K562 (cell line): ENCODE measurements around the gene PAFAH1B2. TPM values are rescaled to one million over a fixed set of nuclear protein-coding genes. Genes with fewer than 3 reads are reported as not detected.
A peak's percentile ranks its signal among the peaks of the same experiment; 100 is the strongest.

Experiments
- ATAC-seq: fragments of 200-7000 bp; cut with Tn5 transposase; 3 replicates; pipeline ENCODE4 v1.9.1; 2020; ENCODE audit warnings: moderate library complexity
- BruUV-seq: library from RNA; stranded (reverse); fragments of 400-500 nt; replicated peaks from 2 replicates; lab custom pipeline; 2021; lab: Mats Ljungman, UMichigan
- CTCF ChIA-PET: fragments of 300-600 bp; formaldehyde crosslinking; extraction: SDS; loops from one replicate; lab custom pipeline; 2021; ENCODE audit warnings: low intra/inter-chr PET ratio; lab: Yijun Ruan, JAX
- POLR2A ChIA-PET: fragments of 300-600, 350-650 bp; sonication (Branson Sonifier 250); formaldehyde crosslinking; extraction: SDS; loops from one replicate; lab custom pipeline; 2021; ENCODE audit warnings: antibody characterized with exemption, inconsistent platforms; lab: Yijun Ruan, JAX
- DNase-seq, 4 experiments: peaks; one replicate each; pipeline versions ENCODE4 v3.0.0 to v3.0.0-alpha.2; 2011 to 2018; ENCODE audit warnings: low spot score in 3 of 4, mixed read lengths in 3 of 4; ENCODE audit errors: extremely low read depth in 1 of 4
- FAIRE-seq: peaks from 2 replicates; lab custom pipeline; 2011; peaks lifted over from hg19 to GRCh38; lab: Jason Lieb, UNC
- H2AFZ ChIP-seq: 2 replicates; pipeline ENCODE4 v1.6.0; 2011; ENCODE audit warnings: low read depth, low read length, control low read depth, inconsistent platforms
- H3K27ac ChIP-seq: fragments of 200-600 bp; 3 replicates; pipeline ENCODE4 v1.8.0; 2011; ENCODE audit warnings: low read depth, mild to moderate bottlenecking, control low read depth, inconsistent platforms, low read length, moderate library complexity, mixed read lengths; ENCODE audit errors: extremely low read depth
- H3K27me3 ChIP-seq, 2 experiments: fragments of 300-600 bp in 1 of 2; 2 replicates in 1 of 2; 3 replicates in 1 of 2; pipeline versions ENCODE4 v1.6.0 to v1.8.0; 2011; ENCODE audit warnings: inconsistent platforms in 2 of 2, low read length in 2 of 2, mild to moderate bottlenecking in 1 of 2, mixed read lengths in 1 of 2, moderate library complexity in 1 of 2; ENCODE audit not compliant: control insufficient read depth in 2 of 2, insufficient read depth in 2 of 2
- H3K36me3 ChIP-seq: fragments of 300-600 bp; 3 replicates; pipeline ENCODE4 v1.8.0; 2011; ENCODE audit warnings: mild to moderate bottlenecking, low read length, inconsistent platforms; ENCODE audit not compliant: control insufficient read depth, insufficient read depth
- H3K4me1 ChIP-seq, 2 experiments: fragments of 200-600 bp in 1 of 2; replicated peaks in 1 of 2; 2 replicates in 1 of 2; 3 replicates in 1 of 2; pipeline versions ENCODE4 v1.5.1 to v1.8.0; 2011; ENCODE audit warnings: inconsistent platforms in 2 of 2, low read length in 2 of 2, mild to moderate bottlenecking in 1 of 2, mixed read lengths in 1 of 2, moderate library complexity in 1 of 2; ENCODE audit not compliant: control insufficient read depth in 2 of 2, insufficient read depth in 2 of 2
- H3K4me2 ChIP-seq: 2 replicates; pipeline ENCODE4 v1.6.1; 2011; ENCODE audit warnings: low read length, control low read depth, inconsistent platforms, mixed read lengths; ENCODE audit not compliant: insufficient read depth
- H3K4me3 ChIP-seq: fragments of 200-600 bp; sonication (generic), shearing (Covaris generic); 2 replicates; pipeline ENCODE4 v1.5.1; 2016; ENCODE audit warnings: control low read depth, inconsistent platforms
- H3K79me2 ChIP-seq: fragments of 200-600 bp; 3 replicates; pipeline ENCODE4 v1.8.0; 2011; ENCODE audit warnings: low read length, inconsistent platforms; ENCODE audit not compliant: control insufficient read depth, insufficient read depth
- H3K9ac ChIP-seq, 2 experiments: 2 replicates each; pipeline versions ENCODE4 v1.6.0 to v1.6.1; 2011; ENCODE audit warnings: low read depth in 2 of 2, low read length in 2 of 2, control low read depth in 1 of 2, inconsistent platforms in 1 of 2, mild to moderate bottlenecking in 1 of 2, mixed read lengths in 1 of 2; ENCODE audit not compliant: insufficient read depth in 1 of 2
- H3K9me1 ChIP-seq: one replicate; pipeline ENCODE4 v1.6.0; 2011; ENCODE audit warnings: inconsistent platforms, mild to moderate bottlenecking, low read length, moderate library complexity; ENCODE audit not compliant: control insufficient read depth, insufficient read depth
- H3K9me3 ChIP-seq: replicated peaks from 2 replicates; pipeline ENCODE4 v1.5.1; 2011; ENCODE audit warnings: low read depth, low read length, inconsistent platforms; ENCODE audit not compliant: control insufficient read depth, insufficient read depth
- H4K20me1 ChIP-seq: replicated peaks from 2 replicates; pipeline ENCODE4 v1.6.1; 2011; ENCODE audit warnings: low read length, inconsistent platforms, mixed read lengths; ENCODE audit not compliant: control insufficient read depth, insufficient read depth
- CHD1 ChIP-seq: fragments of 200-600 bp; sonication (generic); IDR thresholded peaks from one replicate; pipeline ENCODE4 v1.6.1; 2012; ENCODE audit warnings: mild to moderate bottlenecking, moderate library complexity, low read length, inconsistent platforms
- NFIC ChIP-seq: fragments of 450-650 bp; IDR thresholded peaks from 2 replicates; pipeline ENCODE4 v1.6.1; 2017; ENCODE audit warnings: mild to moderate bottlenecking, inconsistent platforms
- RAD51 ChIP-seq: fragments of 450-650 bp; IDR thresholded peaks from 2 replicates; pipeline ENCODE4 v1.7.1; 2016; ENCODE audit warnings: low read depth, mild to moderate bottlenecking, borderline replicate concordance
- RBFOX2 ChIP-seq: fragments of 200-400 bp; formaldehyde crosslinking; IDR thresholded peaks from 2 replicates; pipeline ENCODE4 v1.6.1; 2017; ENCODE audit warnings: low read depth, mild to moderate bottlenecking, low read length, moderate library complexity
- ZZZ3 ChIP-seq: fragments of 450-650 bp; IDR thresholded peaks from 2 replicates; pipeline ENCODE4 v1.6.1; 2016; ENCODE audit warnings: antibody characterized with exemption, mild to moderate bottlenecking, moderate library complexity
- WGBS: fragments of 100-300 bp; shearing (Covaris generic); methylation state at CpG from one replicate; pipeline ENCODE4 v1.1.6; 2016; ENCODE audit warnings: low coverage, mixed read lengths; ENCODE audit not compliant: insufficient coverage; ENCODE audit errors: missing lambda C conversion rate; 5-methylcytosine and 5-hydroxymethylcytosine counted together
- in situ Hi-C: fragments of 300-500 bp; cut with MboI; formaldehyde crosslinking; loops from 4 replicates; pipeline ENCODE4 v1.15.0; 2018; ENCODE audit warnings: inconsistent platforms, mixed read lengths
- intact Hi-C: fragments of 100-400 bp; cut with micrococcal nuclease; formaldehyde crosslinking; loops from 2 replicates; pipeline ENCODE4 v1.14.2; 2022
- polyA plus RNA-seq, 8 experiments: library from polyadenylated mRNA; depleted of rRNA in 4 of 8; stranded (reverse) in 5 of 8; unstranded in 3 of 8; fragments of >200 nt; fragmentation: Nextera tagmentation in 2 of 8; fragmentation: Illumina TruSeq in 1 of 8; extraction: Ambion mirVana in 2 of 8; extraction: Trizol in 1 of 8; gene quantifications; 2 replicates each; pipeline versions ENCODE4 v1.2.1 to v1.2.3, GENCODE V29; 2011 to 2014; ENCODE audit warnings: inconsistent platforms in 1 of 8, missing spikeins in 1 of 8
- total RNA-seq, 7 experiments: library from RNA; depleted of rRNA in 6 of 7; stranded (reverse); fragments of >200 nt in 6 of 7; fragmentation: Illumina TruSeq in 2 of 7; extraction: Trizol in 2 of 7; gene quantifications; 2 replicates each; pipeline versions ENCODE4 v1.2.1 to v1.2.3, GENCODE V29; 2011 to 2021; ENCODE audit warnings: low replicate concordance in 1 of 7
- TF ChIP-seq, protein P1 (sequence below), 2 experiments: fragments of 450-650 bp in 1 of 2; IDR thresholded peaks; 2 replicates each; pipeline ENCODE4 v1.6.1; 2011 to 2017; ENCODE audit warnings: low read depth in 2 of 2, antibody characterized with exemption in 1 of 2, borderline replicate concordance in 1 of 2, low read length in 1 of 2, mild to moderate bottlenecking in 1 of 2, mixed read lengths in 1 of 2; ENCODE audit not compliant: control insufficient read depth in 1 of 2

PAFAH1B2 gene
- total and polyA plus RNA-seq, 9 of the 15 experiments (the other 6 are each of a cell fraction or from before 2014, with no cell fraction given), result 27.8 to 94.7 (median 64.9) TPM

DNA sequence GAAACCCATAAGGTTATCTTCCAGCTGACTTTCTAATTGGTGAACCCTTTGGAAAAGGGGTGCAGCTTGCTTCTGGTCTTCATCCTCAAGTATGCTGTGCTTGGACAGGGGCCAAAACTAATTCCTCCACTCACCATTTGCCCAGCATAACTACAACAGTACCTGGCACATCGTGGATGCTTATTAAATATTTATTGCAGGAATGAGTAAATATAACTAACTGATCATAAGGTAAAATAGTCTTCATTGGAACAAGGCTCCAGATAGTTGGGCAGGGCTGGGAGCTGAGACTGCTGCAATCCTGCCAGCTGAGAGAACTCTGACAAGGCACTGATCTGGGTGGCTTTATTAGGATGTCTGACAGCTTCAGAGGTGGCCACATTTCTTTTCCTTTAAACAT is 32.1 kb downstream of the PAFAH1B2 start:
- no peaks in the 10 kb centered on the region for H3K9me3 ChIP-seq
- WGBS, result 84% methylated on average over 1 of the region's 1 CpG
- ATAC-seq (no peak), DNase-seq (no peak), FAIRE-seq (no peak)
- H3K79me2 ChIP-seq, result peaks cover 18% of the 10 kb centered on the region
- no peak overlapping the region for H3K4me2 ChIP-seq
- H3K4me1 ChIP-seq, result peaks cover 51 to 56% of the 10 kb centered on the region in 2 experiments
- in situ Hi-C loops, result no loop called here
- no peak overlapping the region for H3K9ac ChIP-seq
- no peaks in the 10 kb centered on the region for H3K27me3 ChIP-seq
- no peak overlapping the region for H2AFZ ChIP-seq
- intact Hi-C loops, result no loop called here
- peaks cover 10% of the 10 kb centered on the region; the same call in 1 of the 3 replicates for H3K36me3 ChIP-seq
- no peak overlapping the region for H3K27ac ChIP-seq
- TF ChIP-seq NFIC (peak; percentile 36; the same call in 1 of the 2 replicates), RBFOX2 (no peak), RAD51 (no peak), ZZZ3 (no peak), CHD1 (no peak)
- TF ChIP-seq, protein P1, sequence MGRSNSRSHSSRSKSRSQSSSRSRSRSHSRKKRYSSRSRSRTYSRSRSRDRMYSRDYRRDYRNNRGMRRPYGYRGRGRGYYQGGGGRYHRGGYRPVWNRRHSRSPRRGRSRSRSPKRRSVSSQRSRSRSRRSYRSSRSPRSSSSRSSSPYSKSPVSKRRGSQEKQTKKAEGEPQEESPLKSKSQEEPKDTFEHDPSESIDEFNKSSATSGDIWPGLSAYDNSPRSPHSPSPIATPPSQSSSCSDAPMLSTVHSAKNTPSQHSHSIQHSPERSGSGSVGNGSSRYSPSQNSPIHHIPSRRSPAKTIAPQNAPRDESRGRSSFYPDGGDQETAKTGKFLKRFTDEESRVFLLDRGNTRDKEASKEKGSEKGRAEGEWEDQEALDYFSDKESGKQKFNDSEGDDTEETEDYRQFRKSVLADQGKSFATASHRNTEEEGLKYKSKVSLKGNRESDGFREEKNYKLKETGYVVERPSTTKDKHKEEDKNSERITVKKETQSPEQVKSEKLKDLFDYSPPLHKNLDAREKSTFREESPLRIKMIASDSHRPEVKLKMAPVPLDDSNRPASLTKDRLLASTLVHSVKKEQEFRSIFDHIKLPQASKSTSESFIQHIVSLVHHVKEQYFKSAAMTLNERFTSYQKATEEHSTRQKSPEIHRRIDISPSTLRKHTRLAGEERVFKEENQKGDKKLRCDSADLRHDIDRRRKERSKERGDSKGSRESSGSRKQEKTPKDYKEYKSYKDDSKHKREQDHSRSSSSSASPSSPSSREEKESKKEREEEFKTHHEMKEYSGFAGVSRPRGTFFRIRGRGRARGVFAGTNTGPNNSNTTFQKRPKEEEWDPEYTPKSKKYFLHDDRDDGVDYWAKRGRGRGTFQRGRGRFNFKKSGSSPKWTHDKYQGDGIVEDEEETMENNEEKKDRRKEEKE (IDR thresholded peaks at IDR 0.05; ENCODE audit: borderline replicate concordance in 1 of 2, control insufficient read depth in 1 of 2, low read depth in 2 of 2, low read length in 1 of 2), result no peak
- TF ChIP-seq, all 486 proteins: peak for 1
- Histone ChIP-seq H4K20me1 (peaks cover 14% of the 10 kb centered on the region; the same call in 1 of the 2 replicates), H3K4me3 (no peak overlapping the region), H3K9me1 (no peaks in the 10 kb centered on the region)
- ChIA-PET POLR2A (interaction anchor here (1.1 kb wide), 1 partner anchor 22 kb away, joined by 3 read pairs; no protein-coding TSS in a partner anchor), CTCF (no interaction called here)
- BruUV-seq, result no TSS peak
